Measurements from ENCODE around the gene NAV2.
A peak's percentile ranks its signal among the peaks of the same experiment; 100 is the strongest.

Gene NAV2

GRCh38 chr11:20050551-20051333 is 338.1 kb downstream of the NAV2 start:
- no peak for DNase-seq

DNA sequence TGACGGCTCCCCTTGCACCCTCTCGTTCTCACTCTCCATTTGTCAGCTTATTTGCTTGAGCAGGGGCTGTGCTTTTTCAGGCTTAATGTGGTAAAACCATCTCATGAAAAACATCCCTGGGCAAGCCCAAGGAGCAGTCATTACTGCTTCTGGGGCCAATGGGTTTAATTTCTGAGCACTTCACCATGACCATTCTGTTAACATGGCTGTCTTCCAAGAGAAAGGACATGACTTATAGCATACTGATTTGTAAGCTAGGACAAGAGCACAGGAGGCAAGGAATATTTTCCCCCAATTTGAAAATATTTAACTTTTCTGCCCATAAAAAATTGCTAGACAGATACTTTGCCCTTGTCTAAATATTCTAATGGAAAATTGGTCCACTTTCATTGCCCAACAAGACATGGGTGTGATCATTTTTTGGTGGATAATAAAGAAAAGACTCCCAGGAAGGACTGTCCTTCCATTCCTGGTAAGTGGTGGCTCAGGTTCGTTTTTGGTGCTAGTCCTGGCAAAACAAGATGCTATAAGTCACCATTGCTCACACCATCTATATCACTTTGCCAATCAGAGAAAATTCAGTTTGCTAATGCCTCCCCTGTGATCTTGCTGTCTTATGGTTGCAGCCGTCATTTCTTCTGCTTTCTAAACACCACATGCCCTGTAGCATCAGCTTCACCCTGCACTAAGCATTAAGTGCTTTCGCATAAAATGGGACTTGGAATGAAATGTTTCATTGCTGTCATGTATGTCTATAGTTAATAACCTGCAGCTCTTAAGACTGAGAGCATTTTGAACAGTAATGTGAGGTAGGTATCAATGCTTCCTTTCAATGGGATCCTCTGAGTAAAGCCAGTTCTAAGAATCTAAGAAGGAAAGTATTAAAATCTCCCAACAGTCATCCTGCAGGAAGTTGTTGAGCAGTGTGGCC is 339.1 kb downstream of the NAV2 start:
- no peak for DNase-seq

DNA sequence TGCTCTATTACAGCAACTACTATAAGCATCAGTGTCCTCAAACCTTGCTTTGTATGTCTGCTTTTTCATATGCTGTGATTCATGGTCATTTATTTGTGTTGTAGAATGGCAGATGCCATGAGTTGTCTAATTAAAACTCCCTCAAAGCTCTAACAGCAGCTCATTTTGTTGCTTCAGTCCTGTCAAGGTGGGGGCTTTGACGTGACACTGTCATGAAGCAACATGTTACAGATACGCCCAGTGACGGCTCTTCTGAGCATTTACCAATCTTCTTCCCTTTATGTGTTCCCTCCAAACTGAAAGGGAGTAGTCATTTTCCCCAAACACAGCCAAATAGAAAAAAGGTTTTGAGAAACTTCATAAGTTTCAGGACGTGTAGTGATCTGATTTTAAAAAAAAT is 340.9 kb downstream of the NAV2 start:
- no peak for DNase-seq

DNA sequence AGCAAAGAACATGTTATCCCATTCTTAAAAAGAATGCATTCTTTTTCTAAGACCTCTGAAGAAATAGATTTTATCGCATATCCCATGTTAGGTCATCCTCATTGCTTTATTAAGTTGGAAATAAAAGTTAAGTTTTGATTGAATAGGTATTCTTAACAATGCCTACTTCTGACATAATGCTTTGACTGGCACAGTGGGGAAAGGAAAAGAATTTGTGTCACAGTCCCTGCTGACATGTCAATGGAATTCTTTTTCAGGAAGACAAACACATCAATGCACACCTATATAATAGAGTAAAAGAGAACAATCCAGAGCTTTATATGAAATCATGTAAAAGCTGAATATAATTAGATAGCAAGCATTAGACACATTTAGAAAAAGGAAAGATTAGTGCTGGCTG is 341.9 kb downstream of the NAV2 start:
- DNase-seq = no peak

DNA sequence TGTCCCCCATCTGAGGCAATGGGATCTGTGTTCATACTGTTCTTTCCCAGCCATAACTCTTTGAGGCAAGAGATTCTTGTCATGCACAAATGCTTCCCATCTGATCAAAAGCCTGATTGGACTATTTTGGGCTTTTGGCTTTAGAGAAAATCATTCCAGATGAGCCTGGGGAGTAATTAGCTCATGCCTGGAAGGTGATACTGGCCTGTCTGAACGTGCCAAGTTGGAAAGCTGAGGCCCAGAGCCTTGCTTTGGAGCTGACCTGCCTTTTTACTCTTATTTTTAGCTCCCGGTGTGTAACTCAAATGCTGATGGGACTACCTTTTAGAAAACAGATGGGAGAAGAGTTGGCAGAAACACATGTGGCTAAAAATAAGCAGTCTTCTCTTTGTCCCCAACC is 342.7 kb downstream of the NAV2 start:
- DNase-seq = no peak

DNA sequence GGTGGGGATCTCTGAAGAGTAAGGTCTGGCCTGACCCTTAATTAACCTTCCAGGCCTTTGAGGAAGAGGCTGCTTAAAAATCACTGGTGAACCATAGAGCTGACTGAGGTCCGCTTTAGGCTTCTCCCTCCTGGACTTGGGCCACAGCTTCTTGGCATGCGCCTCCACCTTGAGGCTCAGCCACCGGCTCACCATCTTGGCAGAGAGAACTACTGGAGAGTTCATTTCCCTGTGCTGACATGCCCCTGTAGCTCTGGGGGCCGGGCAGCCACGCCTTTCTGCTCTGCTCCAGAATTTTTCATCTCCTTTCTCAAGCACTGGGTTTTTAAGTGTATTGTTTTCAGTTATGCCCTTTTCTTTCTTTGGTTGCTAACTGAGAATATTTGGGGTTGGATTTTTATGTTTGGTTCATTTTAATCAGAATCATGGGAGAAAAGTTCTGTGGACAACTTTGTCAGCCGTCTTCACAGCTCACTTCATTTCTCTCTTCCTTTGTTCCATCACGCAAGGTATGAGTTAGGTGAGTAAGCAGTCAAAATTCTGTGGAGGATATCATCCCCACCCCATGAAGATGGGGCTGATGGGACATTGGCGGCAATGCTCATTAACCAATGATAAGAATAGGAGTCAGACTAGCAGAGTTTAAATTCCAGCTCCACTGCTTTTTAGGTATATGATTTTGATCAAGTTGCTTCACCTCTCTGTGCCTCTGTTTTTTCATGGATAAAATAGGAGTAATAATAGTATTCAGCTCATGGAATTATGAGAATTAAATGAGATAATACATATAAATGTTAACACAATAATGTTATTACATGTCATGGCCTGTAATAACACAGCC is 343.7 kb downstream of the NAV2 start:
- DNase-seq = peak; percentile 35

GRCh38 chr11:20056950-20057943 is 344.6 kb downstream of the NAV2 start:
- DNase-seq = no peak

GRCh38 chr11:20058749-20059458 is 346.3 kb downstream of the NAV2 start:
- DNase-seq = no peak

DNA sequence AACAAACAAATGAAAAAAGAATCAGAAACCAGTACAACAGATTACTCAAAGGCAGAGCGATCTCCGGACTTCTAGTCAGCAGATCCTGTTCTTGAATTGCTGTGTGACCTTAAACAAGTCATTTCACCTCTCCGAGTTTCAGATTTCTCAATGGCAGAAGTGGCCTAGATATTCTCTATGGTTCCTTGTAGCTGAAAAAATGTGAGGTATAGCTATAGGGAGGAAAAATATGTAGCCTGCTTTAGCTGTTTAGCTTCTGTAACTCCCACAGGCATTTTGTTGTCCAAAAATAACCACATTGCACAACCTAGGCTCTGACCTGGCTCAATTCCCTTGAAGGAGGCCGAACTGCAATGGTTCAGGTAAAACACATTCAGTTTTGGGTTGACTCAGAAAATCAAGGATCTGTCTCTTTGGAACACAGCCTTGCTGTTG is 347.0 kb downstream of the NAV2 start:
- no peak for DNase-seq

DNA sequence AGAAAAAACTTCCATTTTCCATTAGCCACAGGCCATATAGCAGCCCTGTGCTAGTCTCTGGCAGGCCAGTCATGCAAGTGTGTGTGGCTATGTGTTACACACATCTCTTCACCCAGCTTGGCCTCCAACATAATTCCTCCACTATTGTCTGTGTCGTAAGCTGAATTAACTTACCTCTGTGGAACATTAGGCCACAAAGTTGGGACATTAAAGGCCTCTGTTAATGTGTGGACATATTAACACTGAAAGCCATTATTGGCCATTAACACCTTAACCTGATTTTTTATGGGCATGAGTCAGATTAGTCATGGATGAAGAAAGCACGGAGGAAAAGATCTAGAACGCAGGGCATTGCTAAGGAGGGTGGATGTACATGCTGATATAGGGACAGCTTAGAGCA is 347.5 kb downstream of the NAV2 start:
- DNase-seq = no peak

GRCh38 chr11:20060647-20061205 is 348.1 kb downstream of the NAV2 start:
- DNase-seq = no peak

DNA sequence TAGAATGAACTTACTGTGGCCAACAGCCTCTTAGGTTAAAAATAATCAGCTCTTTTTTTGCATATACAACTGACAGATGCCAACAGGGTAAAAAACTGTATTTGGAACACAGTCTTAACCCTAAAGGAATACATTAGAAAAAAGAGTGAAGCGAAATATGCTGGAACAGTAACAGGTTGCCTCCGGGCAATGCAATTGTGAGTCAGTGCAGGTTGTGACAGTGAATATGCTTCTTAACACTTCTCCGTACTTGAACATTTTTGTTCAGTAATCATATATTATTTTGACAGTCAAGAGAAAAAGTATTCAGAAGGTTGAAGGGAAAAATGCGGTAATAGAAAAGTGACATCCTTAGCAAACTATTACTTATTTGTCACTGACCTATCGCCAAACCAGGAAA is 349.1 kb downstream of the NAV2 start:
- no peak for DNase-seq

GRCh38 chr11:20064961-20065405 is 352.3 kb downstream of the NAV2 start:
- no peak for DNase-seq

DNA sequence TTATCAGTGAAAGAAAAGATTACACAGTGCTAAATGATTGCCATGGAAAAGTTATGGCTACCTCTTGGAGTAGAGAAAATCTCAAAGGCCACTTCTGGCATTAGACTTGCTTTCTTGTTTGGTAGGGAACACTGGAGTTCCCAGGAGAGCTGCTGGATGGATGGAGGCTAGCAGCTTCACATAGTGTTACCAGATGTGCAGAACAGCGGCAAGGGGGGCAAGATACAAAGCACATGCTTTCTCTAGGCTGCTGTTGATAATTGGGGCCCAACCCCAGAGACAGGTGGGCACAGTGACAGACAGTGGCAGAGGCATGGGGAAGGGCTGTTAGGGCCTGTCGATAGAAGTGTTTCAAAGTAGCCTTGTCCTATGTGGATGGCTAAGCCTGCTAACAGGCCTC is 352.8 kb downstream of the NAV2 start:
- no peak for DNase-seq

DNA sequence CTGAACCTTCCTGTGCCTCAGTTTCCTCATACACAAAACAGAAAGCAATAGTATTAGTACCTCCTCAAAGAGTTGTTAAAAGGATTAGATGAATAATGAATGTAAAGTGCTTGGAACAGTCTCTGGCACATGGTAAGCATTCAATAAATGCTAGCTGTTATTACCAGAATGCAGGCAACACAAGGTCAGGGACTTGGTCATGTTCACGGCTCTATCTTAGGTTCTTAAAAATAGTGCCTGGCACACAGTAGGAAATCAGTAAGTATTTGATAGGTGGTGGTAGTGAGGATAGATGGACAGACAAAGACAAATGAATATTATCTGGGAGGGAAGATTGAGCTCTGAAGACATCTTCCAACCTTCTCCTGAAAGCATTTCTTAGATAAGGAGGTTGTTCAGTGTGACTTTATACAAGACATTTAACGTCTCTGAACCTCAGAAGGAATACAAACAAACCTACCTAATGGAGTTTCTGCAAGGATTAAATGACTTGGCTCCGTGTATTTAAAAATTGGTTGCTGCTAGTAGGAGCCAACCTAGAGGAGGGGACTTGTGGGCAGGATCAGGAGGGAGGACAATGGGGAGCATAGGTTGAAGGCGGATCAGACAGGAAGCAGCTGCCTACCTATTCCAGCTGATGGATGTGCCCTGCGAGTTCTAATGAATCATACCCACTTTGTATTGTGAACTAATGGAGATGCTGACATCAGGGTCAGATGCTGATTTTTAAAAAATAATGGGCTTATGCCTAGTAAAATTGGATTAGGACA is 353.6 kb downstream of the NAV2 start:
- no peak for DNase-seq

GRCh38 chr11:20066783-20067156 is 354.1 kb downstream of the NAV2 start:
- no peak for DNase-seq

DNA sequence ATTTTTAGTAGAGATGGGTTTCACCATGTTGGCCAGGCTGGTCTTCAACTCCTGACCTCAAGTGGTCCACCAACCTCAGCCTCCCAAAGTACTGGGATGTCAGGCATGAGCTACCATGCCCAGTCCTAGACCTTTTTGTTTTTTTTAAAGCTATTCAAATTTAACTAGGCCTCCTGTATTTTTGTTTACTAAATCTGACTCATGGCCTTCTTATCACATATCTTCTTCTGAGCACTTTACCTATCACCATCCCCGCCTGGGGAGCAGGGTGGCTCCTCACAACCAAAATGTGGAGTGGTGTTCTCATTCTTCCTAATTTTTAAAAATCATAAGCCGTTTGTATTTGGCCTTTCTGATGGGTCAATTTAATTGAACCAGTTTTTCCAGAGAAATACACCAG is 355.0 kb downstream of the NAV2 start:
- DNase-seq = no peak

GRCh38 chr11:20068691-20069090 is 356.1 kb downstream of the NAV2 start:
- no peak for DNase-seq

DNA sequence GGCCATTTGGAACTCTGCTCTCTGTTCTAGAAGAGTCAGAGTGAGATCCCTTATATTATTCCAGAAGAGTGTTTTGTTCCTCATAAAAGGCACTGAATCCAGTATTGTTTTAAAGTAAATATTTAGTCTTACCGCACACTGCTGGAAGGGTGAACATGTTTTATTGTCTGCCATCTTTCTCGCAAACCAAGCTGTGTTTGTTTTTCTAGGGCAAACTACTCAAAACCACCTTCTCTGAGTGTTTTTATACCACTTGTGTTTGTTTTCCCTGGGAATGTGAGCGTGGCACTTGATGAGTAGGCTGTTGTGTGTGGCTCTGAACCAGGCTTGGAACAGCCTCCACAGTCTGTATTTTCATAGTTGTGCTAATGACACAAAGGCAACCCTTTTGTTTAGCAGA is 357.8 kb downstream of the NAV2 start:
- DNase-seq = no peak

DNA sequence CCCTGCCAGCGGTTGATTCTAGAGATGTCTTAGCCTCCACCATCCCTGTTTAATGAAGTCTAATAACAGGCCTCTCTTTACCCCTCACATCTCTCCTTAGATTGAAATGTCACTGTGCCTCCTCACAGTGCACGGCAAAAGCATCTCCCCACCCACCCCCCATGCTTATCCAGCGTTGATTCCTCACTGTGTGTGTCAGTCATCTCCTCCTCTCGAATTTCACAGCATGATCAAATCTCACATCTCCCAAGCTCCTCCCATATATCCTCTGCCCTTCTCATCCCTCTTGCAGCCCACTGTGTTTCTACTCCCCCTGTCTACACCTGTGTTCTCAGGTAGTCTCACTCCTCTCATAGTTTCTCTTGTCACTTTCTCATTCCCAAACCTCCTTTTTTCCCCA is 363.0 kb downstream of the NAV2 start:
- DNase-seq = no peak

All from midbrain (tissue), 1 donor.